WI38 (cell line): ENCODE results near the gene ABCB9.
A peak's percentile ranks its signal among the peaks of the same experiment; 100 is the strongest.

Source experiments
- H3K4me3 ChIP-seq: 2 replicates; pipeline ENCODE4 v1.5.1; 2011; ENCODE audit warnings: low read depth, mild to moderate bottlenecking, control low read depth, low read length
- CTCF ChIP-seq: IDR thresholded peaks from 2 replicates; pipeline ENCODE4 v1.5.1; 2012; ENCODE audit warnings: low read depth, mild to moderate bottlenecking, control low read depth, low read length

ABCB9 gene

DNA sequence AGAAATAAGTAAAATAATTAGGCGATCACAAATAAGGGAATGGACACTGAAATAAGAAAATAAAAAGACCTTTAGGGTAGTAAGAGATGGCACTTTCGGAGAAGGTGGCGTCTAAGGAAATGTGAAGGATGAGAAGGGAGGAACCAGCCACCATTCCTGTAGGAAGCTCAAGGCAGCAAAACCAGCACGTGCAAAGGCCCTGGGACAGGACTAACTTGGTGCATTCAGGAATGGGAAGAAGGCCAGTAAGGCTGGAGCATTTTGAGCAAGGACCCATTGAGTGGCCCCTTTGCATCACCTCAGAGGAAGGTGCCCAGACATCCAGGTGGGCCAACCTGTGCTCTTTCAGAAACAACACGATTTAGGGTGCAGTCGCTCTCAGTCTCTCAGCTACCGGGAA lies 69.6 kb downstream of the ABCB9 start:
- H3K4me3 ChIP-seq, result no peak overlapping the region
- no peak for TF ChIP-seq CTCF

GRCh38 chr12:122895704-122896636 lies 70.3 kb downstream of the ABCB9 start, which contains the start of gene VPS37B:
Gene VPS37B (minus strand): TSS chr12:122896124. CDS start chr12:122896062, 62 bp downstream.
- H3K4me3 ChIP-seq, result peak within 1 kb of the TSS; percentile 99
- no peak for TF ChIP-seq CTCF

DNA sequence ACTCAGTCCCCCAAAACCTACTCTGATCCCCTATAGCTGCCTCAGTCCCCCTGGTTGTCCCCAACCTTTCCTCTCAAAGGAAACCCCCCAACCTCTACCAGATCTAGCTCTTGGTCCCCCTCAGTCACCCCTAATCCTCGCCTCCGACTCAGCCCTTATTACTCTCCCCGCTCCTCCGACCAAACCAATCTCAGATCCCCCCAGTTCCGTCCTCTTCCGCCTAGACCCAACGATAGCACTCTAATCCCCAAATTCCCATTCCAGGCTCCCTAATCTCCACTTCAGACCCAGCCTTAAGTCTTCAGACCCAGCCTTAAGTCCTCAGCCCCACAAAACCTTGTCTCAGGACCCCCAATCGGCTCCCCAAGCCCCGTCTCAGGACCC lies 71.0 kb downstream of the ABCB9 start:
- TF ChIP-seq CTCF, result no peak
- H3K4me3 ChIP-seq, result peak overlapping the region; percentile 99

DNA sequence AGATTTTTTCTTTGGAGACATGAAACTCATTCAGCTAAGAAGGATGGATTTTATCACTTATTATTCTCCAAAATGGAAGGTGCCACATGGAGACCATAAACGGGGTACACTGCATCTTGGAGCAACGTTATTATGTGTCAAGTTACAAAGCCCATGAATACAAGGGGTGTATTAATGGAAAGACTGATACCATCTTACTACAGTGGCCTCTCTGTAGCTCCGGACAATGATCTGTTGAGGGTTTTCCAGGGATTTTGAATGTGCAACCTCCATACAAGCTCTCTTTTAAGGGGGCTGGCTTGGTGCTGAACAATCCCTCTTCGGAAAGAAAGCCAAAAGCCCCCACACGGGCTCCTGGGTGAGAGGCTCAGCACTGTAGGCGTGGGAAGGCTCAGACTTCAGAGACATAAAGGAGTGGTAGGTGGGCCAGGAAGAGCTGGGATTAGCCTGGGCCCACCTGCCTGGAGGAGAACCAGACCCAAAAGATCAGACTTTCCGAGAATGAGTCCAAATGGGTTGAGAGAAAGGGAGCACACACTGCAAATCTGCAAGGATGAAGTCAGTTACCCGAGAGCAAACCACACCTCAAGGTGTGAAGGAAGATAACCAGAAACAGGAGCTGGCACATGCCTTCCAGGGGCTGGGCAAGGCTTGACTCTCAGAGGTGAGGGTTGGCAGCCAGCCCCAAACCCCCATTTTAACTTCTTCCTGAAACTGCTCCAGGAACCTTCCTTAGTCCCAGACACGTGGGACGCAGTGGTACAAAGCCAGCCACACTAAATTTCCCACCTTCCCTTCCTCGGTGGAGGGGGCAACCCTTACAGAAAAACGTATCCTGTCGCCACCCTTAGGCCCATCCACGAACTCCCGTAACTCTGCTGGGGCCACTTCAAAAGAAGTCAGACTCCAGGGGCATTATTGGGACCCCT lies 71.8 kb downstream of the ABCB9 start:
- no peak for TF ChIP-seq CTCF
- peak overlapping the region; percentile 99 for H3K4me3 ChIP-seq

DNA sequence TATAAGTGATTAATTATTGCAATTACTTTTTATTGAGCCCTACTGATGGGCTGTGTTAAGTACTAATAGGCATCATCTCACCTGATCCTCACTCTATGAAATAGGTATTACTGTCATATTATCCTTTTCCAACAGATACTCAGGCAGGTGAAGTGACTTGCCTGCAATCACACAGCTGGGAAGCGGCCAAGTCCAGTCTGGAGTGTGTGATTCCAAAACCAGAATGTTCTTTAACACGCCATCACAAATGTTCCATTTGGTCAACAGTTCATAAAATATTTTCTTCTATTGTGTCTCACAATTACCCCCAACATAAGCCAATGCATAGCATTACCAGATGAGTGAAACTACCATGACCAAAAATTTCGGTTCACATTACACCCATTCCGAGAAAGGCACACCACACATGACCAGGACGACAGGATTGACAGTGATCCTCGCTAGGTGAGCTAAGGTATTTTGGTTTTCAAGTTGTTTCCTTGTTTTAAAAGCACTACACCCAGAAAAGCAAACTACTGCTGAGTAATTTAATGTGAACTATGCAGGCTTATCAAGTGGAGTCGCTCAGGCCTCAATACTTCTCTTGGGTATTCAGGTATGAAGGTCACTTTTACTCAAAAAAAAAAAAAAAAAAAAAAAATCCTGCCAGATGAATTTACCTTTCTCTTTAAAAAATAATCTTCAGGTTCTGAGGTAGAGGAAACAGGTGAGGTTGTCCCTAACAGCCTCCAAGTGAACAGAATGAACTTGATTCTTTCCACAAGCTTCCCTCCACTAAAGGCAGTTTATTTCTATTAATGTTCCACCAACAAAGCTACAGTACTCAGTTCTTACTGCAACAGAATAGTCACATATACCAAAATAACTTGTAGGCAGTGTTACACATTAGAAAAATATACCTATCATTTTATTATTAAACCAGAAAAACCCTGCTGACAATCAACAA lies 72.8 kb downstream of the ABCB9 start:
- no peak for TF ChIP-seq CTCF
- peak overlapping the region; percentile 99 for H3K4me3 ChIP-seq

GRCh38 chr12:122892724-122893123 lies 73.5 kb downstream of the ABCB9 start:
- peak overlapping the region; percentile 51; the same call in 1 of the 2 replicates for H3K4me3 ChIP-seq
